GM21717 (cell line): ENCODE data around the gene SSBP3.
"Not testable (repeated sequence)": the region's sequence is repeated elsewhere in the genome, so short reads cannot be mapped to it uniquely, and the experiment has no call there.

Source experiments
- ATAC-seq: cut with Tn5 transposase; IDR thresholded peaks from one replicate; pipeline ENCODE4 v1.9.1; 2021; ENCODE audit warnings: mild to moderate bottlenecking, moderate library complexity; ENCODE audit not compliant: unreplicated experiment

Gene SSBP3

DNA sequence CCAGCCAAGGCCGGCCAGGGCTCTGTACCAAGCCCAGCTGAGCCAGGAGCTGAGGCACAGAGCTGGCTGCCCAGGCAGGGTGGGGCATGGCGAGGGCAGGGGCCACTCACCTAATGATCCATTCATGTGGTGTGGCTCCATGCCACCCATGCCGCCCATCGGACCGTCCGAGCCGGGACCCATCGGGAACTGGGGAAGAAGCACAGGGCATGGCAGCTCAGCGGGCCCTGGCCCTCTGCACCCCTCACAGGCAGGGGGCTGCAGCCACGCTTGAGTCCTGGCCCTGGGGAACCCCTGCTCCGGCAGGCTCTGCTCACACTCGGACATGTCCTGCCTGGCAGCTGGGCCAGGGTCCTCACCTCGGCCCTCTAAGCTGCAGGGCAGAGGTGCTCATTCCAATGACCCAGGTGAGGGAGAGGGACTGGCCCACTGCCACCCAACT is 177.5 kb downstream of the SSBP3 start:
- no peak for ATAC-seq

DNA sequence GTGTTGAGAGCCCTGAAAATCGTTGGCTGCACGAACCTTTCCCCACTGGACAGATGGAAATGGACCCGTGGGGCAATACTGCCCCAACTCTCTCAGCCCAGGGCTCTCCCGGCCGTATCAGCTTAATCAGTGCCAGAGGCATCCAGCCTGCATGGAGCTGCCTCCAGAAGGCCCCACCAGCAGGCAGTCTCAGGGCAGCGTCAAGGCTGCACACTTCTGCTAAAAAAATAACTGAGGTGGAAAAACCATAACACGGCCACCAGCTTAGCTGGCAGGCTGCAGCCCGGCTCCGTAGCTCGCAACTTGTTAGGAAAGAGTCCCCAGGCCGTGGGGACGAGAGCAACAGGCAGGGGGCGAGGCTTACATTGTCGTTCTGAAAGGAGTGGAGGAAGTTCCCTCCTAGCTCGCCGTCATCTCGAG is 178.3 kb downstream of the SSBP3 start:
- no peak for ATAC-seq

DNA sequence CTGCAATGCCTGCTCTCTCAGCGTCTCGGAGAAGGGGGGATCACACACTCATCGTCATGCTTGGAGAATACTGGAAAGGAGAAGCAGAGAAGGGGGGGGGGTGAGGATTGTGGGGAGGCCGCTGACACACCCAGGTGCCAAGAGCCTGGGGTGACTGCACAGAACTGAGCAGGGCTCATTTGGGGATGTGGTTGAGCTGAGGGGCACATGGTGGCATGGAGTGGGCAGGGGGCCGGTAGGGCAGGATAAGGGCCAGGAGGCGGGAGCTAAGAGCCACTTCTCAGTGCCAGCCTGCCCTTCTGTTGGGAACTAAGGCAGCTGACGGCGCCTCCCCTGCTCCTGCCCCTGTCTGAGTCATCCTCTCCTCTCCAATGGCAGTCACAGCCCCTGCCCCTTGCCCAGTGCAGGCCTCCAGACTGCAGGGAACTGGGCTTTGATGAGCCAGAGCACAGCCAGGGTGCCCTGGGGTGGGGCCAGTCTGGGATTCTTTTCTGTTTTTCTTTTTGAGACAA is 179.0 kb downstream of the SSBP3 start:
- ATAC-seq = no peak

DNA sequence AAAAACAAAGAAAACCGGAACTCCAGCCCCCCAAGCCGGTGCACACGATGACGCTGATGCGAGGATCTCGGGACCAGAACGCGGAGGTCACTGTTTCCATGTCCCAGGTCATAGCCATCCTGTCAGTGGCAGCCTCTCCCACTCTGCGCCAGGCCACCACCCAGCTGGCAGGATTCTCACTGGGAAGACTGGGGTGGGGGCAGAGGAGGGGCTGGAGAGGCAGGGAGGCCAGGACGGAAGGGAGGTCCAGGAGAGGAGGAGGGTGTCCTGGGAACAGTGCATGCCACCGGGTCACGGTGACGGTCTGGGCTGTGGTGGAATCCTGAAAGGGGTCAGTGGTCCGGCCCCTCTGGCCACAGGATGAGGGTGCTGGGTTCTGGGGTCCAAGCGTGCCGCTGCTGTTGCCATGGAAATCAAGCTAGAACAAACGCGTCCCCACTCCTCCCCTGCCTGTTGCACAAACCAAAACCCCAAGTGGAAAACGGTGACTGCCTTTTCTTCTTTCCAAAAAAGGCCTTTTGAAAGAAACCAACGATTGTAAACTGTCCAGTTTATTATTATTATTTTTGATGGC is 180.1 kb downstream of the SSBP3 start:
- no peak for ATAC-seq

DNA sequence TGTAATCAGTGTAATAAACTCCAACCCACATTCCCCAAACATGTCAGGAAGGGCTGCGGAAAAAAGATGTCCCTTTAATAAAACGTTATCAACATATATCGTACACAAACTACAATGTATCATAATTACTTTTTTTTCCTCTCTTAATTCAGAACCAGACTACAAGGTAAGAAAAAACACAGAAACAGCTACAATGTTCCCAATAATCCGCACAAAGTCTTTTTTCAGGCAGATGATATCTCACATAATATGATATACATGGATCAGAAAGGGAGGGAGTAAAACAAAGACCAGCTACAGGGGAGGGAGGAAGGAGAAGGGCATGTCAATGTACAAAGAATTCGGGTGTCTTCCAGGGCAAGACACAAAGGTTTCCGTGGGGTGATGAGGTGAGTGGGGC is 180.8 kb downstream of the SSBP3 start:
- ATAC-seq = no peak

DNA sequence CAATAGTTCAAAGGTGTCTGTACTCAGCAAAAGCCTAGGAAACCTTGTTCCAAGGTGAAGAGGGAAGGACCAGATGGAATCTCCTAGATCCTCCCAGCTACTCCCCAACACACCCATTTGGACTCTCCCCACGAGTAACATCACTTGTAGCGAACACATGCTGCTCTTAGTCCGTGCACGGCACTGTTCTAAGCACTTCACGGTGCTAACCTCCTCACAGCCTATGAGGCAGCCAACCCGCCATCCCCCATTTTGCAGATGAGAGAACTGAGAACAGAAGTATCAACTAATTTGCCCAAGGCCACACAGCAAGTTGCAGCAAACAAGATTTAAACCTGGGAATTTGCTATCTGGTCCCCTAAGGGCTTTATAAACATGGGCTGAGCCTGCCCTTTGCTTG is 182.0 kb downstream of the SSBP3 start:
- ATAC-seq = no peak

DNA sequence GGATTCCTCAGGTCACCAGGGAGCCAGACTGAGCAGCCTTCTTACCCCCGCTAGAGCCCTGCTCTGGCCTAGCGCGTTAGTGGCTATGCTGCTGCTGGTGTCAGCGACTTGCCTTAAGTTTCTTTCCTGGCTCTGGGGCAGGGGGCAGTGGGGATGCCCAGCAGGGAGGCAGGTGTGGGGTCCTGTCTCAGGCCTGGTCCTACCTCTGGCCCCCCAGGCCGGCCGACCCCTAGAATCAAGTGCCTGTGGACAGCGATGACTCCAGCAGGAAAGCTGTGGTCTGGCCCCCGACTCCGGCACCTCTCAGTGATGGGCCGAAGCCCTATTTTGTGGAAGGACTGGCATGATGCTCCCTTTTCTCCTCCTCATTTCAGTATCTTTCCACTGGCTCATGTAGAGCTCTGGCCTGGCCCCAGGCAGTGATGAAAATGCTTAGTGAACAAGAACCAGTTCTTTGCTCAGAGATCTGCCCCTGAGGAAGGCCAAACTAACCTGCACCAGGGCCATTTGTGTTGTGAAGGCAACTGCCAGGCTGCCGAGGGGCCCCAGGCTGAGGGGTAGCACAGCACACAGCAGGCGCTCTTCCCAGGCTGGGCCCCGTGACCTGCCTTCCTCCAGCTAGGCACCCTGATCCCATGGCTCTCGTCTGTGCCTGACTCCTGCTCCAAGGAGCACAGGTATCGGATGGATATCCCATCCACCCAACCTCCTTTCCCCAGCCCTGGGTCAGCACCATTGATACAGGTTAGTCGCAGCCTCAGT is 182.6 kb downstream of the SSBP3 start:
- ATAC-seq = no peak

DNA sequence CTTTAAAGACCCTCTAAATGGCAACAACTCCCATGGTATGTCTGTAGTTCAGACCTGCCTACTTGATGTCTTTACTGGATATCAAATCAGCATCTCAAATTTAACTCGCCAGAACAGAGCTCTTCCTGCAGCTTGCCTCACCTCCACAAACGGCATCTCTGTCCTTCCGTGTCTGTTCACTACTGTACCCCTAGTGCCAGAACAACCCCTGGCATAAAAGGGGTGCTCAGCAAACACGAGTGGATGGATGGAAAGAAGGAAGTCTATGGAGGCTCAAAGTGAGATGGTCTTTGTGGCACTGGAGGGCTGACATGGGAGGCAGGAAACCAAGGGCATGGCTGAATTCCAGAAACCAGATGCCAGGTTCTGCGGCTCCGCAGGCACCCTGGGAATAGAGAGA is 183.5 kb downstream of the SSBP3 start:
- ATAC-seq = no peak

DNA sequence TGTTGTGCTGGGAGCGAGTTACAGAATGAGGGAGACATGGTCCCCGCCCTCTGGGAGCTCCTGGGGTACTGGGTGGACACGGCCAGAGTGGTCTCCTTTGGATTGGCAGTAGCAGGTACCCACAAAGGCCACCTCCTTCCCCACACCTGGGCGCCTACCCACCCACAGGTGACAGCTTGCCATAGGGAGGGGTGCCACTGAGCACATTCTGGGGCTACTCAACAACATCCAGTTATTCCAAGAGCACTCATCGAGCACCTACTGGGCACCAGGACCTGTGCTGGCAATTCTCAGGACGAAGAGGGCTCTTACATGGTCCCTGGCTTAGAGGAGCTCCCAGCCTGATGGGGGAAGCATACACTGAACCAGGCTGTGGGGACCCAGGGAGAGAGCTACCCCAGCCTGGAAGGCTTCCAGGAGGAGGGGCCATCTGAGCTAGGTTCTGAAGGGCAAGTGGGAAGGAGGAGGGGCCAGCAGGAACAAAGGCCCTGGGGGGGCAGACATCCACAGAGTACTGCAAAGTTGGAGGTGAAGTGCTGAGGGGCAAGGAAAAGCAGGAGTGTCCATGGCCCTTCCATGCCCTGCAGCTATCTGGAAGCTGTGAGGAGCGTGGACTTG is 184.2 kb downstream of the SSBP3 start:
- ATAC-seq = no peak

DNA sequence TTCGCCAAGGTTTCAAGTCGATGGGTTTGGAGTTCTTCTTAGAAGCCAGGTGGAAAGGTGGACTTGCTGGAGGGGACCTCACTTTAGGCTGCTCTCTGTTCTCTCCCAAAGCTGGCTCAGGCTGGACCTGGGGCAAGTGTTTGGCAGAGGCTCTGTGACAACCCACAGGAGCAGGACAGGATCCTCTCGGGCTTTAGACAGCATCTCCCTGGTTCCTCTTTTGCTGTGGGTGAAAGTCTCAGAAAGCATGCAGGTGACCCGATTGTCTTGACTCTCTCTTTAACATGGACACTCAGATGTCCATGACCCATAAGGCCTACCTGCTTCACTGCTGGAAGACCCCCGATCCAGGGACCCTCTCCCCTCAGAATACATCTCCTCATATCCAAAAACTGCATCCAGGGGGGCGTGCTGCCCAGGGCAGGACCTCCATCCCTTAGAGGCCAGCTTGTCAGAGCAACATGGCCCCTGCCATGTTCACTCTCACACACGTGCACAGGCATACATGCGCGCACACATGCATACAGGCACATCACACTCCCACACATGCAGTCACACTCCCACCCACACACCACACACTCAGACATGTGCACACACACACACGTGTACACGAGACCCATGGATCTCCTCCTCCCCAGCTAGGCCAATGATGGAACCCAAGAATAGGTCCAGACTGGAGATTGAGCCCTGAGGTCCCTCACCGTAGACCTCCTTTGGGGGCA is 184.9 kb downstream of the SSBP3 start:
- no peak for ATAC-seq

DNA sequence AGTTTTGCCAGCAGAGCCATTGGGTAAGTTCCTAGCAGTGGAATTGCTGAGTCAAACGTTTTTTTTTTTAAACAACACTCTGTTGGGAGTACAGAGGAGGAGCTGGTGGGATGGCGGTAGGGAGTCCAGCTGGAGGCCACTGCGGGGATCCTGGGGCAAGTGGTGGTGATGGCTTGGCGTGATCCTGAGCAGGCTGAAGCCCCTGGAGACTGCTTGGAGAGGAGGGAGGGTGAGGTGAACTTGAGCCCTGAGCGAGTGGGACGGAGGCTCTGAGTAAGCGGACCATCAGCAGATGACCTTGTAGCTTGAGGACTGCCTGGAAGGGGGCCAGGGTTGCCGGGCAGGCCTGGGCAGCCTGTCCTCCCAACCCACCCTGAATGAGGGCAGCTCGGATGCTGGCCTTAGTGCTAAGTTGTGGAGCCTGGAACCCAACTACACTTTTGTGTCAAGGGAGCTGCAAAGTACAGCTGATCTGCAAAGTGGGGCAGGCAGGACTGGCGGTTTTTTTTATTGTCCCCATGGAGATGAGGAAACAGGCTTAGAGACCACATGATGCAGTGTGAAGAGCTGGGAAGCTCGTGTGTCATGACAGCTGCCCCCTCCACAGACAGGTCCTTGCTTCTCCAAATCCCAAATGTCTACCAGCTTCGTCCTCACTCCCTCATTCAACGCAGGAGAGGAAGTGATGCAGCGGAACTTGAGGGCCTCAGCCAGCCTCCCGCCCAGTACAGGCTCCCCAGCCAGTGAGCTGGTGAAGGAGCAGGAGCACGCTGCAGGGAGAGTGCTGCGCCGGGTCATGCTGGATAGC is 186.0 kb downstream of the SSBP3 start:
- ATAC-seq = no peak

DNA sequence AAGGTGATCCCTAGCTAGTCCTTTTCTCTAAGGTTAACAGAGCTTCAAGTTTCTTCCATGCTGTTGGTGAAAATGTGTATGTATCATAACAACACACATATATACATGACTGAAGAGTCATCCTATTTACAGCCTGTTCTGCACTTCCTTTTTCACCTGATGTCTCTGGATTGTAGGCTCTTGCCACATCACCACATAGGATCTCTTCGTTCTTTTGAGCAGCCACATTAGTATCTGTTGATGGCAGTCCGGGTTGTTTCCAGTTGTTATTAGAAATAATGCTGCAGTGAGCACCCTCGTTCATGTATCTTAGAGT is 186.5 kb downstream of the SSBP3 start:
- ATAC-seq = no peak

DNA sequence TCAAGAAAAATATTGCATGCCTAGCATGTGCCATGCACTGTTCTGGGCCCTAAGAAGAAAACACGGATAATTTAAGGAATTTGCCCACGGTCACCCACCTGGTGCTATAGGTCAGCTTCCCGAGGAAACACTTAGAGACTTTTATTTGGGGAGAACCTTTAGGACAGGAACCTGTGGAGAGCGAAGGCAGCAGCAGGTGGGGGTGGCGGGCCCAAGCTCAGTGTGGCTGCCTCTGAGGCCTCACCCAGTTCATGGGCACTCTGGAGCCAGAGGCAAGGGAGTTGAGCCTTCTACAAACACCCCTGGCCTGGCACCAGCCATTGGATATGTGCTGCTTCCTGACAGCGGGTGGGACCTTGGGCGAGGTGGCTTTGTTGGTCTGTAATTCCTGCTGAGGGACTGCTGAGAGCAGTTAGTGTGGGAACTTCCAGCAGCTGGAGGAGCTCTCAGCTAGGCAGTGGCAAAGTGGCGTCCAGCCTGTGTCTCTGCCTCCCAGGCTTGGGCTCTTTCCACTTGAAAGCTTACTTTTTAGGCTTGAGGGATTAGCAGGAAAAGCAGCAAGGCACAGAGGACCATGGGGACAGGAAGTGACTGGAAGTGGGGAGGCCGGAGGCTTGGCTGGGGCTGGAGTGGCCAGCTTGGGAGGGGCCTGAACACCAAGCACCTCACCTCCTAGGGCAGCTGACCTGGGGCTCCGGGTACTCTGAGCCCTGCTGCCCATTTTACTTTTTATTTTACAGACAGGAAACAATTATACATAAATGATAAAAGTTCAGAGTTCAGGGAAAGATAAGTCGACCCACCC is 187.1 kb downstream of the SSBP3 start:
- no peak for ATAC-seq

DNA sequence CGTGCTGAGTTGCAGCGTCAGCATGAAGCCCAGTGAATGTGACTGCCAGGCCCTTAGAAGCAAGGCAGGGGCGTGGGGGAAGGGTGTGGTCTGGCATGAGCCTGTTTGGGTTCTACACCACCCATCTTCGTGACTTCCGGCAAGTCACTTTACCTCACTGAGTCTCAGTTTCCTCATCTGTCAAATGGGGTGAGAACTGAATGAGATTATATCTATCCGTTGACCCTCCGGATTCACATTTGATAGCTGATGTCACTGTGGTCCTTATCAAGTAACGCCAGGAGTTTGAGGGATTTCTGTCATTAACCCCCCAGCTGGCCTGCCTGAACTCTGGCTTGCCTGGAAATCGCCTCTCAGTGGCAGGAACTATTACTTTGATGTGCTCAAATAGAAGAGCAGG is 190.7 kb downstream of the SSBP3 start:
- no peak for ATAC-seq

DNA sequence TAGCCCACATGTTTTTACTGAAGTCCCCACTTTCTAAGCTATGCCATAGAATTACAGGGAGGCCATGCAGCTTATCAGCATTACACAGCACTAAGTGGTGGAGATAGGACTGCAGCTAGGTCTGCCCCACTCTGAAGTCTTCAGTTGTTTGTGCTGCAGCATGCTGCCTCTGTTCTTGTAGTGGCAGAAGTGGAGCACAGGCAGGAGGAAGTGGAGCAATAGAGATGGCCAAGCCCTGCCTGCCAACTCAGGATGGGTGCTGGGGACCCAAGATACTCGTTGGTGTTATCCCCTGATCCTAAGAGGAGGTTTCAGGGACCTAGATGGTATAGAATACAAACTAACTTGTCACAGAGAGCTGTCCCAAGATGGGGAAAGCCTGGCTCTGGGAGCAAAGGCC is 193.3 kb downstream of the SSBP3 start:
- no peak for ATAC-seq

DNA sequence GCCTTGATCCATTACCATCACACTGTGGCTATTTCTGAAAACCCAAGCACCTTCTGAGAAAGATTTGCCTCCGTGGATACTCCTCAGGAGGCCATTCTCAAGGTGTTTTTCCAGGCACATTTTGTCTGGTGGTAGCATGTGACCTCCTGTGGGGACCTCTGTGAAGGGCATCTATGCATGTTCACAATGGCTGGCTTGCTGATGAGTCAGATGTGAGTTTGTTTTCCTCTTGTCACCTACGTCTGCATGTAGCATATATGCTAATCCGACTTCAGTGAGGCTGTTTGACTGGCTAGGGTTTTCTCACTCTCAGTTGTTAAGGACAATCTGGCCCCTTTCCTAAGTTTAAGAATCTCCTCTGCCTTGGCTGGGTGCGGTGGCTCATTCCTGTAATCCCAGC is 198.3 kb downstream of the SSBP3 start:
- not testable (repeated sequence) for ATAC-seq

DNA sequence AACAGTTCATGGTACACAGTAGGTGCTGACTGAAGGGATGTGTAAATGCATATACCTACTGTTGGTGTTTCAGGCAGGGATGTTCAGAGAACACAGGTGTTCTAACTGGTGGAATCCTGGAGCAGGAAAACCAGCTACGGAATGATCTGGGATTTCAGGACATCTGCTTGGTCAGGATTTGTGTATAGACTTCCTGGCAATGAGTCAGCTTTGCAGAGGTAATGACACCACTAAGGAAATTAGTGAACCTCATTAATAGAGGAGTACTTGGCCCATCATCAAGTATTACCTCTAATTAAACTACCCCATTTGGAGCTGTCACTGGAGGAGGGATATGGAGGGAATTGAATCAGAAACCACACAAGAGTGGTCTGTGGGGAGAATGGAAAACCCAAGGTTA is 198.9 kb downstream of the SSBP3 start:
- ATAC-seq = no peak

DNA sequence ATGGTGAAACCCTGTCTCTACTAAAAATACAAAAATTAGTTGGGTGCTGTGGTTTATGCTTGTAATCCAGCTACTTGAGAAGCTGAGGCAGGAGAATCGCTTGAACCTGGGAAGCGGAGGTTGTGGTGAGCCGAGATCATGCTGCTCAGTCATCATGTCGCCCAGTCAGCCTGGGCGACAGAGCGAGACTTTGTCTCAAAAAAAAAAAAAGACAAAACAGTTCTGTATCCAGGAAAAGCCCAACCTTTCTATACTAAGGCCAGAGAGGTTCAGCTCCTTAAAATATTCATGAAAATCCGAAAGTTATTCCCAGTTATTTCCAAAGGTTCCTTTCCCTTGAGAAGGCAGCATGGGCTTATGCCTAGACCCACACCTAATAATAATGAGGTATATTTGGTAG is 202.0 kb downstream of the SSBP3 start:
- no peak for ATAC-seq

DNA sequence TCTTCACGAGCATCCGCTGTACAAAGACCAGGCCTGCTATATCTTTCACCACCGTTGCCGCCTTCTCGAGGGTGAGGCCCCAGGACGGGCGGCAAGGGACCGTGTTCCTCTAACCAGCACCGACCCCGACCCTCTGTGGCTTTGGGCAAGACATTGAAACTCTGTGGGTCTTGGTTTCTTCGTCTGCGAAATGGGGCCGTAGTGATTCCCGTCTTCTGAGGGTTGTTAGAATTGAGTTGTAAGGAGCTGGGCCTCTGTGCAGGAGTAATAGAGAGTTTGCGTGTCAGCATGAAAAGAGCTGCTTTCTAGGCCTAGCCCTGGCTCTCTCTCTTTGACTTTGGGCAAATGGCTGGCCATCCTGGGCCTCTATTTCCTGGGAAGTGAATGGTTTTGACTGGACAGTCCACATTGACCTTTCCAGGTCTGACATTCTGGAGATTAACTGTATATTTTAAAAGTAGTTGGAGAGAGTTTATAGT is 205.6 kb downstream of the SSBP3 start:
- peak; percentile 8 for ATAC-seq
